Osteocyte (in vitro differentiated cells): ENCODE data around the gene KLHL14. TPM values are rescaled to one million over a fixed set of nuclear protein-coding genes. Genes with fewer than 3 reads are reported as not detected.

Source experiments
- DNase-seq: peaks from one replicate; pipeline ENCODE4 v3.0.0; 2021; ENCODE audit warnings: mixed read lengths; ENCODE audit not compliant: unreplicated experiment; ENCODE audit errors: extremely low spot score
- H3K27ac Mint-ChIP-seq: one replicate; pipeline ENCODE4 v1.8.0; 2021; ENCODE audit warnings: mild to moderate bottlenecking, mixed read lengths; ENCODE audit not compliant: unreplicated experiment
- H3K27me3 Mint-ChIP-seq: one replicate; pipeline ENCODE4 v1.8.0; 2021; ENCODE audit warnings: mixed read lengths; ENCODE audit not compliant: unreplicated experiment
- H3K36me3 Mint-ChIP-seq: one replicate; pipeline ENCODE4 v1.8.0; 2021; ENCODE audit warnings: mixed read lengths; ENCODE audit not compliant: unreplicated experiment
- H3K4me1 Mint-ChIP-seq: one replicate; pipeline ENCODE4 v1.8.0; 2021; ENCODE audit warnings: mixed read lengths; ENCODE audit not compliant: unreplicated experiment
- H3K4me3 Mint-ChIP-seq: one replicate; pipeline ENCODE4 v1.8.0; 2021; ENCODE audit warnings: mild to moderate bottlenecking, moderate library complexity, mixed read lengths; ENCODE audit not compliant: unreplicated experiment
- H3K9me3 Mint-ChIP-seq: one replicate; pipeline ENCODE4 v1.8.0; 2021; ENCODE audit warnings: mixed read lengths; ENCODE audit not compliant: unreplicated experiment
- total RNA-seq: library from RNA; stranded (reverse); gene quantifications from 2 replicates; pipeline ENCODE4 v1.2.1, GENCODE V29; 2021
- TF ChIP-seq, protein P1 (sequence below): fragments of 200-600 bp; sonication (generic); IDR thresholded peaks from 2 replicates; pipeline ENCODE4 v1.5.0; 2021; ENCODE audit warnings: antibody characterized with exemption, mild to moderate bottlenecking, moderate library complexity

The KLHL14 gene
- total RNA-seq, 1 donor from 2014 or later: not detected

DNA sequence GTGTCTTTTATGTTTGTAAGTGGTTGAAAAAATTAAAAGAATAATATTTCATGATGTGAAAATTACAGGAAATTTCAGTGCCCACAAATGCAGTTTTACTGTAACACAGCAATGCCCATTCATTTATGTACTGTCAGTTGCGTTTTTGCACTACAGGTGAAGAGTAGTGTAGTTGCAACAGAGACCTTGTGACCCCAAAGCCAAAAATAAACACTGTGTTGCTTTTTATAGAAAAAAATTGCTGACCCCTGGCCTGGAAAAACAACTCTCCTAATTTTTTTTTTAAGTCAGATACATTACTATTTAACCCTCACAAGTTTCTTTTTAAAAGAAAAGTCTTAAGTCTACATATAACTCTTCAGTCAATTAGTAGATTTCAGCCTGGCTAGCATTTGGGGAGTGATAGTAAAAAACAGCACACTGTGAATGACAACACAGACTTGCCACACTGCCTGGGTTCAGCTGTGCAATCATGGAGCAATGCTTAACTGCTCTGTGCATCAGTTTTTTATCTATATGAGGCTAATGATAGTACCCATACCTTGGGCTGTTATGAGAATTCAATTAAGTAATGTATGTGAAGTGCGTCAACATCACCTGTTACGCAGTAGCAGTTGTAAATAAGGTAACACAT, 8.1 kb downstream of the KLHL14 start:
- DNase-seq: no peak
- Mint-ChIP-seq H3K27me3 (peaks cover 48% of the 10 kb centered on the region), H3K4me1 (peaks cover 2% of the 10 kb centered on the region), H3K9me3 (no peaks in the 10 kb centered on the region), H3K27ac (no peak overlapping the region), H3K4me3 (no peak overlapping the region), H3K36me3 (no peaks in the 10 kb centered on the region)
- TF ChIP-seq, protein P1, sequence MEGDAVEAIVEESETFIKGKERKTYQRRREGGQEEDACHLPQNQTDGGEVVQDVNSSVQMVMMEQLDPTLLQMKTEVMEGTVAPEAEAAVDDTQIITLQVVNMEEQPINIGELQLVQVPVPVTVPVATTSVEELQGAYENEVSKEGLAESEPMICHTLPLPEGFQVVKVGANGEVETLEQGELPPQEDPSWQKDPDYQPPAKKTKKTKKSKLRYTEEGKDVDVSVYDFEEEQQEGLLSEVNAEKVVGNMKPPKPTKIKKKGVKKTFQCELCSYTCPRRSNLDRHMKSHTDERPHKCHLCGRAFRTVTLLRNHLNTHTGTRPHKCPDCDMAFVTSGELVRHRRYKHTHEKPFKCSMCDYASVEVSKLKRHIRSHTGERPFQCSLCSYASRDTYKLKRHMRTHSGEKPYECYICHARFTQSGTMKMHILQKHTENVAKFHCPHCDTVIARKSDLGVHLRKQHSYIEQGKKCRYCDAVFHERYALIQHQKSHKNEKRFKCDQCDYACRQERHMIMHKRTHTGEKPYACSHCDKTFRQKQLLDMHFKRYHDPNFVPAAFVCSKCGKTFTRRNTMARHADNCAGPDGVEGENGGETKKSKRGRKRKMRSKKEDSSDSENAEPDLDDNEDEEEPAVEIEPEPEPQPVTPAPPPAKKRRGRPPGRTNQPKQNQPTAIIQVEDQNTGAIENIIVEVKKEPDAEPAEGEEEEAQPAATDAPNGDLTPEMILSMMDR: no peak

DNA sequence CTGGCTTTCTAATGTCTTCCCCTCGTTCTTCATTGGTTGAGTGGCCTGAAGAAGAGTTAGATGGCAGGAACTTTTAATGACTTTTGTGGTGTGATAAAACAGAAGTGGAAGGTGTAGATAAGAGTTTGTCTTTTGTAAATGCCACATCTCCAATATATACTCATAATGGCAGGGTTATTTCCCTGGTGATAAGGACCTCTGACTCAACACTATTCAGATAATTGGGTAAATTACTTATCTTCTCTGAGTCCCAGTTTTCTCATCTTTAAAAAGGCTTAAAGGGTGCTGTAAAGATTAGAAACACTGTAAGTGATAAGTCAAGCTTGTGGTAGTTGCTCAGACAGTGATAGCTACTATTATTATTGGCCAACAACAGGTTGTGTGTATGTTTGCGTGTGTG, 9.5 kb downstream of the KLHL14 start:
- H3K4me1 Mint-ChIP-seq: no peaks in the 10 kb centered on the region
- H3K4me3 Mint-ChIP-seq: no peak overlapping the region
- H3K9me3 Mint-ChIP-seq: no peaks in the 10 kb centered on the region
- TF ChIP-seq, protein P1: no peak
- H3K36me3 Mint-ChIP-seq: no peaks in the 10 kb centered on the region
- DNase-seq: no peak
- no peak overlapping the region for H3K27ac Mint-ChIP-seq
- peaks cover 39% of the 10 kb centered on the region for H3K27me3 Mint-ChIP-seq

DNA sequence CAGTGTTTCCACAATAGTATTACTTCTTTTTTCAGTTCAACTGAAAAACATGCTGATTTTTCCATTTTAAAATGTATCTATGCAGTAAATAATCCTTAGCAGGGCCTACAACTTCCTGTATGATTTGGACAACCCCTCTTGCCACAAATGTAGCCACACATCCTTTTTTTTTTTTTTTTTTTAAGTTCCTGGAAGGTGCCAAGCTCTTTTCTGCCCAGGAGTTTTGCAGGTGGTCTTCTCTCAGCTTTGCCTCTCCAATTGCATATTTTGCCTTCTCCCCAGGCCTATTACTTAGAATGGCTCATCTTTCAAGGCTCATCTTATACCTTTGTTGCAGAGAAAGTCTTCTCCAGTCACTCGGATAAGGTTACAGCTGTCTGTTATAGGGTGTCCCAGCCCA, 11.6 kb downstream of the KLHL14 start:
- H3K27ac Mint-ChIP-seq: no peak overlapping the region
- no peaks in the 10 kb centered on the region for H3K4me1 Mint-ChIP-seq
- no peaks in the 10 kb centered on the region for H3K36me3 Mint-ChIP-seq
- TF ChIP-seq, protein P1: no peak
- H3K9me3 Mint-ChIP-seq: no peaks in the 10 kb centered on the region
- peaks cover 25% of the 10 kb centered on the region for H3K27me3 Mint-ChIP-seq
- no peak overlapping the region for H3K4me3 Mint-ChIP-seq
- DNase-seq: no peak

DNA sequence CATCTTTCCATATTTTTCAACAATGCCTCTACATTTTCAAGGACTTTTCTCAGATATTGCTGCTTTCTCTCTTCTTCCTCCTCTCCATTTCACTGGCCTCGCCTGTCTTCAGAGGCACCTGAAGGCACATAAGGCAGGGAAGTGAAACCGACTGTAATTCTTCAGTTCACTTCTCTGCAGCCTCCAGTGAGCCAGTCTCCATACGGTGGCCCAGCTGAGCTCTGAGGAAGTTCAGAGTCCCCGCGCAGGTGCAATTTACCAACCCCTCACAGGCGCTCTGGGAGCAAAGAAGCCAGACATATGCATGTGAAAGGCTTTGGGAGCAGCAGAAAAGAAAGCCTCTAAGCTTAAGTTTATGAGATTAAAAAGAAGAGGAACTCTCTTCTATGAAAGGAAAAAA, 12.4 kb downstream of the KLHL14 start:
- TF ChIP-seq, protein P1: no peak
- H3K27me3 Mint-ChIP-seq: peaks cover 23% of the 10 kb centered on the region
- H3K4me3 Mint-ChIP-seq: no peak overlapping the region
- H3K4me1 Mint-ChIP-seq: no peaks in the 10 kb centered on the region
- no peaks in the 10 kb centered on the region for H3K36me3 Mint-ChIP-seq
- no peak for DNase-seq
- H3K9me3 Mint-ChIP-seq: no peaks in the 10 kb centered on the region
- no peak overlapping the region for H3K27ac Mint-ChIP-seq

DNA sequence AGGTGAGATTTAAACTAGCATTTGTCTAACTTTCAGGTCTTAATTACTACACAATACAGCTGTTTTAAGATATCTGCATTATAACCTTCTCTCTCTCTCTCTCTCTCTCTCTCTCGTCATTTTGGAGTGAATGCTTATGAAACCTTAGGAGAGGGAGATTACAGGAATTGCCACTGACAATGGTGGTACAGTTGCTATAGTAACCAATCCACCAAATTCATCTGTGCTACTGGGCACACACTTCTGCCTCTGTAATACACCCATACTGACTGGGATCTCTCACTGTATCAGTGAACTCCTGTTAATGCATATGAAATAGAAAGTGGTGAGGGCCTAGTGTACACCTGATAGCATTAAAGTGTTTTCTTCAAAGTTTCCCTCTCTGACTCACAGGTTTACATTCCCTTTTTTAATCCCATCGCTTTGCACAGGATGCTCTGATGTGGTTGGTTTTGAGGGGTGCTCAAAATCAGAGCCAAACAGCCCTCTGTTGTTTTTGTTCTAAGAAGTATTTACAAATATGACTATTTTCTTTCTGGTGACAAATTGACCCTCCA, 13.1 kb downstream of the KLHL14 start:
- no peaks in the 10 kb centered on the region for H3K9me3 Mint-ChIP-seq
- TF ChIP-seq, protein P1: no peak
- H3K4me1 Mint-ChIP-seq: no peaks in the 10 kb centered on the region
- DNase-seq: no peak
- H3K27me3 Mint-ChIP-seq: peaks cover 21% of the 10 kb centered on the region
- no peak overlapping the region for H3K4me3 Mint-ChIP-seq
- H3K27ac Mint-ChIP-seq: no peak overlapping the region
- no peaks in the 10 kb centered on the region for H3K36me3 Mint-ChIP-seq
